HL-60/S4 treated with retinoic acid at 250 ng/mL for 4 days and 3 days (cell line): ENCODE data around the gene USP31.

Source experiments
- in situ Hi-C: fragments of 300-500 bp; cut with MboI; formaldehyde crosslinking; loops from 2 replicates; pipeline ENCODE4 v1.7.0; 2022; ENCODE audit warnings: low sequenced_read_pairs

USP31 gene

DNA sequence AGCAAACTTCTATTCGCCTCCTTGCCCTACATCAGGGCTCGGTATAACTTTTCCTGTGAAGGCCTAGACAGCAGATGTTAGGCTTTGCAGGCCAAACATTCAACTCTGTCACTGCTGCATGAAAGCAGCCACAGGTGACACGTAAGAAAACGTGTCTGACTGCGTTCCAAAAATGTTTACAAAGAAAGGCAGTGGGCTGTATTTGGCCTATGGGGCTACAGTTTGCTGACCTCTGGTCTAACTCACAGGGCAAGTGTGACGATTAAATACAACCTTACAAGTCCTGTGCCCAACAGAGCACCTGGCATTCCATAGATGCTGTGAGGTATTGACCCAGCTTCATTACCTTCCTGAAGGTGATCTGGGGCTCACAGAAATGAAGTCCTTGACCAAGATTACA, 79.4 kb downstream of the USP31 start:
- in situ Hi-C loops = no loop called here

- in situ Hi-C loops = no loop called here
Observed at GRCh38 chr16:23068079-23068736, 81.0 kb downstream of the USP31 start.

GRCh38 chr16:23066676-23067075, 82.6 kb downstream of the USP31 start:
- in situ Hi-C loops = no loop called here

DNA sequence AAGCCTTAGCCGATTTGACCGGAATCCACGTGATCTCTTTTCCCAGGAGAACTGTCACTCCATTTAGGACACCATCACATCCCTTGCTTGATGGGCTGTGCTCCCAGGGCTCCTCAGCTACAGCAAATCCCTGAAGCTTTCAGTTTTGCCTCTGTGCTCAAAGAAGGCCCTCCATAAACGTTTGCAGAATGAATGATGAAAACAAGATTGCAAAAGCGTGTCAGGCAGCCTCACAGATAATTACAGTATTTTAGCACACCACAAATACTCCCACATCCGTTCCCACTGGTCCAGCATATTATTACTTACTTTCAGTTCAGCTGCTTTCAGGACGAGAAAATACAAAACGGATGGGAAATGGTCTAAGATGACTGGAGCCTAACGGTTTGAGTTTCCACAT, 84.6 kb downstream of the USP31 start:
- in situ Hi-C loops = no loop called here

DNA sequence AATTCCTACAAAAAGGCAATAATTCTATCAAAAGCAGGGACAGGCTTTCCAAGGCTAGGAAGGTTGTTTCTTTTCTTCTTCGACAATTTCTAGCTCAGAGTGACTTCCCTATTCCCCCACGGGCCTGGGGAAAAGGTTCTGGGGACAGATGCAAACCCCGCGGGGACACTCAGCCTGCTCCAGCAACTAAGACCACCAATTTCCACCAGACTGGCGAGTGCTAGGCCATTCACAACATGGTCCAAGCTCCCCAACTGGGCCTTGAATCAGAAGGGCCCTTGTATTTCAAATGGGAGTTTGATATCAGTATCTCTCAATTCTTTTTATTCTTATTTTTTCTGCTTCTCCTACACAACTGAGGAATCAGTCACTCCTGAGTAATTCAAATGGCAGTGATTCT, 86.7 kb downstream of the USP31 start:
- in situ Hi-C loops = no loop called here

DNA sequence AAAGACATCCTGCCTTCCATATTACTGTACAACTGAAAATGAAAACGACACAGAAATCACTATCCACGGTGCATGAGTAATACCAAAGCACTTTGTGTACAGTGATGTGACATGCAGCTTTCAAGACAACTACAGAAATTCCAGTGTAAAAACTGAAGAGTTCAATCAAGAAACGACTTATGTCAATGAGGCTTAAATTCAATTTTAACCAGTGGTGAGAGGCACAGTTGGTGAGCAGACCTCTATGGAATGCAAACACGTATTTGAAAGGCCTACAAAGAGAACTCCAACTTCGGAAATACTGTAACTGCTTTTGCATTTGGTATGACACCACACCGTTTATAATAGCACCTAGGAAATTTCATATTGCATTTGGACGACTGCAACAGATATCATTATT, 87.6 kb downstream of the USP31 start:
- in situ Hi-C loops = no loop called here

GRCh38 chr16:23060458-23061320, 88.6 kb downstream of the USP31 start:
- in situ Hi-C loops = no loop called here

DNA sequence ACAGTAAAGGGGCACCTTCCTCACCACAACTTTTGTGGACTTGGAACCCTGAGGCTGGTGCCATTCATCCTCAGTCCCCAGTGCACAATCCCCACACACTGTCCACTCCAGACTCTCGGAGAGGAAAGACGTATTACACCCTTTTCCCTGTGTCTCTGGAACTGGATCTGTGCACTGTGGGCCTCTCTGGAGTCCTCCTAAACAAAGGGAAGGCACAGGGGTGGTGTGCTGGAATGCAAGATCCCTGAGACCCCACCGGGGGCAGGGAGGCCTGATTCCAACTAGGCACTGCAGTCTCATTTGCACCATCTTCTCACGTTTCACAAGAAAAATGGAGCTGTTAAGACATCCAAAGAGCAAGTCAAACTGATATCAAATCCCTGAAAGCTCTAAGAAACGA, 89.8 kb downstream of the USP31 start:
- in situ Hi-C loops = no loop called here

DNA sequence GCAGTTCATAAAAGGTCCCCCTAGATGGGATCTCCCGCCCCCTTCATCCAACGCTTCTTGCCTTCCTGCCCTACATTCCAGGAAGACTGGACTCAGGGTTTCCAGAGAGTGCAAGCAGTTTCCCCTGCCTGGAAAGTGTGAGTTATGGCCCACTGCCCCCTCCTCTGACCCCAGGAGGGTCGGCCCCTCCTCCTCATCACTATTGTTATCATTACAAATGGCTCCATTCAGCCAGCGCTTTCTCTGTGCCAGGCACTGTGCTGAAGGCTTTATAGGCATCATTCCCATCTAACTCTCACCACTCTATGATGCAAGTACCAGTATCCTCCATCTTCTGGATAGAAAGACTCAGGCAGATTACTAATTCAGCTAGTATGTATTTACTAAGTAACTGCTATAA, 90.7 kb downstream of the USP31 start:
- in situ Hi-C loops = no loop called here

GRCh38 chr16:23057013-23057596, 92.1 kb downstream of the USP31 start:
- in situ Hi-C loops = no loop called here

- in situ Hi-C loops = no loop called here
Observed at GRCh38 chr16:23055481-23055880, 93.8 kb downstream of the USP31 start.

- in situ Hi-C loops = no loop called here
Observed at GRCh38 chr16:23052908-23053580, 96.2 kb downstream of the USP31 start.

DNA sequence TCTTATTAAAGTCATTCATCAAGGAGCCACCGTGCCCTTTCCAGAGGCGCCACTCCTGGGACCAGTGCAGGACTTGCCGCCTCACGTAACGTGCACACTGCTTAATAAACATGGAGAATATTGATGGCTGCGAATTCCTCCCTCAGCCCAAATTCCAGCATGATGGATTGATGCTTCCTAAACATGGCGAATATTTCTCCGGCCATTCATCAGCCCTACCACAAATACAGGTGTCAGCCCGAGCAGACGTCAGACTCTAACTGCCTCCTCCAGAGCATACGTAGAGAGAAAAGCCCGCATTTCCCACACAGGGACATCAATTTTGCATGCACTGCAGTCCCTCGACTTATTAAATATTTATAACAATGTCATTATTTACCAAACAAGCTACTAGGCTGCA, 97.0 kb downstream of the USP31 start:
- in situ Hi-C loops = no loop called here

DNA sequence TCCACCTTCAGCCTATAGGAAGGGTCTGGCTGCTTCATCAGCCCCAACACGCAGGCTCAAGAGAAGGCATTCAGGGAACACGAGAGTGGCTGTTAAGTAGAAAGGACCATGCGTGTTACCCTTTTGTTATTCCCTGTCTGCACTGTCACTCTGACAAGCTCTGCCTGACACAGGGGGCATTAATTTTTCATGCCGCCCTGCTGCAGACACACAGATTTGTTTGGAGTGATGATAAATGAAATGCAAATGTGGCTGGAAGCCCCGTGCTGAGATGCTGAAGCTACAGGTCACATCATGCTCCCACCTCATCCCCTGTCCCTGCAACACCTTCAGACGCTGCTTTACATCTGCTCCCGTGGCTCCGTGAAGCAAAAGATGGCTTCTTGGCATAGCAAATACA, 97.7 kb downstream of the USP31 start:
- in situ Hi-C loops = no loop called here

- in situ Hi-C loops = no loop called here
Observed at GRCh38 chr16:23048164-23048563, 101.1 kb downstream of the USP31 start.

DNA sequence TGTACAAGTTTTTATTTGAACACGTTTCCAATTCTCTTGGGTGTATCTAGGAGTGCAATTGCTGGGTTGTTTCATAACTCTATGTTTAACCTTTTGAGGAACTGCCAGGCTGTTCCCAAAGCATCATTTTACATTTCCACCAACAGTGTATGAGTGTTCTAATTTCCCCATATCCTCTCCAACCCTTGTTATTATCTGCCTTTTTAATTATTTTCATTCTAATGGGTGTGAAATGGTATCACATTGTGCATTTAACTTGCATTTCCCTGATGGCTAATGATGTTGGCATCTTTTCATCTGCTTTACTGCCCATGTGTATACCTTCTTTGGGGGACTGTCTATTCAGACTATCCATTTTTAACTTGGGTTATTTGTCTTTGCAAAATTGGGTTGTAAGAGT, 104.2 kb downstream of the USP31 start:
- in situ Hi-C loops = no loop called here

GRCh38 chr16:23040246-23040645, 109.0 kb downstream of the USP31 start:
- in situ Hi-C loops = no loop called here

- in situ Hi-C loops = no loop called here
Observed at GRCh38 chr16:23039118-23039517, 110.1 kb downstream of the USP31 start.

GRCh38 chr16:23035240-23035639, 114.0 kb downstream of the USP31 start:
- in situ Hi-C loops = no loop called here

DNA sequence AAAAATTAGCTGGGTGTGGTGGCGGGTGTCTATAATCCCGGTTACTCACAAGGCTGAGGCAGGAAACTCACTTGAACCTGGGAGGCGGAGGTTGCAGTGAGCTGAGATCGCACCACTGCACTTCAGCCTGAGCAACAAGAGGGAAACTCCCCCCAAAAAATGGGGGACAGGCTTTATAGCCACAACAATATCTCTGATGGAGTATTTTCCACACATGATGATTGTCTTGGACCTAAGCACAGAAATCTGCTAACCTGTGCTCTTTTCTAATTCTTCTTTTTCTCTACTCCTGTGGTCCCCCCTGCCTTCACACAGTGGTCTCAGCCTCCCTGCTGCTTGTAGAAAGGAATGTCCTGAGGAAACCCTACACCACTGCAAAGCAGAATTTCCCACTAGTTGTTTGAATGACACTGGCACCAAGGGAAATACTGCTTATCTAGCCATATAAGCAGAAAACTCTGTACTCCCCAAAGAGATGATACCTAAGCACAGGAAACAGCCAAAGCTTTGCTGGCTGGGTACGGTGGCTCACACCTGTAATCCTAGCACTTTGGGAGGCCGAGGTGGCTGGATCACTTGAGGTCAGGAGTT, 117.6 kb downstream of the USP31 start:
- in situ Hi-C loops = no loop called here

DNA sequence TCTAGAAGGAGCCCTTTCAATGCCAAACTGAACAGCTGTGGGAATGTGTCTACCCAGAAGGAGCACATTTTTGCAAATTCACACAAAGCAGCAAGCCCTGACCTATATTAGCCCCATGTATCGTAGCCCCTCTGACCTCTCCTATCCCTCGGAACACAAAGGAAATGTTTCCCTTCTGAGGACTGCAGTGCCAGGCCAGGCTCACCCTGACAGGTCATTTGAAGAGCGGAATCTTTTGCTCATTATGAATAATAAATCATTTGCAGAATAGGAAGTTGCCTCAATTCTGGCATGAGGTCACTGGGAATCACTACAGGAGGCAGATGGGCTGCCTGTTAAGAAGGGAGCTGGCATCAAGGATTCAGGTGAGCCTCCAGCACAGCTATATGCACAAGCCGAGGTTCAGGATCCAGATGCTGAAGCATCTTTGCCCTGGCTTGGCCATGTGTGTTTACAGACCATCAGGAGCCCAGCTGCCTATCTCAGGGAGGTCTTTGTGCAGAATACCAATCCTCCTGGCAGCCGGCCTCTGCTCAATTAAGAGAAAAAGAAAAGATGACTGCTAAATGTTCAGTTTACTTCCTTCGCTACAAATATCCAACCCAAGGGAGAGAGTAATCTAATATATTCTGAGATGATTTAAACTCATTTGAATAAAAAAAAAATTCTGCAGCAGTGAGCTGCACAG, 119.4 kb downstream of the USP31 start:
- in situ Hi-C loops = no loop called here
